B cell (primary cell): Measurements from ENCODE around the gene TMEM161B. TPM values are rescaled to one million over a fixed set of nuclear protein-coding genes. Genes with fewer than 3 reads are reported as not detected.

Source experiments
- ATAC-seq: fragments of 200-7000 bp; cut with Tn5 transposase; one replicate; pipeline ENCODE4 v1.10.0; 2021; ENCODE audit warnings: low read depth, mild to moderate bottlenecking, moderate number of reproducible peaks, moderate library complexity
- CTCF ChIA-PET: fragments of 350-600 bp; sonication (Branson Sonifier 250); formaldehyde crosslinking; loops from one replicate; lab custom pipeline; 2021; ENCODE audit warnings: antibody characterized with exemption, inconsistent platforms; lab: Charles Lee
- POLR2A ChIA-PET: fragments of 350-600 bp; sonication (Branson Sonifier 250); formaldehyde crosslinking; loops from one replicate; lab custom pipeline; 2021; ENCODE audit warnings: antibody characterized with exemption; lab: Charles Lee
- DNase-seq: peaks from one replicate; pipeline ENCODE4 v3.0.0; 2013
- H2AFZ ChIP-seq: 2 replicates; pipeline ENCODE4 v1.6.1; 2012; ENCODE audit warnings: mild to moderate bottlenecking, low read depth, low read length; ENCODE audit not compliant: insufficient read depth, poor library complexity, severe bottlenecking
- H3K27ac ChIP-seq, 2 donors: 1 replicate in 1 of 2; 2 replicates in 1 of 2; pipeline ENCODE4 v1.5.1; 2012 to 2013; ENCODE audit warnings: low read length in 2 of 2, mild to moderate bottlenecking in 2 of 2, moderate library complexity in 1 of 2
- H3K27me3 ChIP-seq, 4 experiments: fragments of 200-600 bp in 1 of 4; sonication (generic) in 1 of 4; replicated peaks in 1 of 4; 1 replicate in 2 of 4; 2 replicates in 2 of 4; pipeline versions ENCODE4 v1.6.1 to v1.7.0; 2013 to 2016; ENCODE audit warnings: low read length in 3 of 4, mild to moderate bottlenecking in 2 of 4, mixed read lengths in 1 of 4, moderate library complexity in 1 of 4; ENCODE audit not compliant: insufficient read depth in 4 of 4, control insufficient read depth in 3 of 4; ENCODE audit errors: control extremely low read depth in 1 of 4
- H3K36me3 ChIP-seq, 2 experiments: replicated peaks in 1 of 2; 1 replicate in 1 of 2; 2 replicates in 1 of 2; pipeline versions ENCODE4 v1.6.1 to v1.7.1; 2013; ENCODE audit warnings: low read length in 1 of 2; ENCODE audit not compliant: insufficient read depth in 2 of 2, control insufficient read depth in 1 of 2; ENCODE audit errors: control extremely low read depth in 1 of 2, extremely low read depth in 1 of 2
- H3K4me1 ChIP-seq, 2 donors: fragments of 200-600 bp in 1 of 2; sonication (generic) in 1 of 2; 1 replicate in 1 of 2; 2 replicates in 1 of 2; pipeline versions ENCODE4 v1.5.1 to v1.6.1; 2013 to 2017; ENCODE audit warnings: low read length in 2 of 2; ENCODE audit not compliant: control insufficient read depth in 2 of 2, insufficient read depth in 2 of 2
- H3K4me2 ChIP-seq: replicated peaks from 2 replicates; pipeline ENCODE3; 2012; ENCODE audit warnings: mild to moderate bottlenecking, low read depth, low read length; ENCODE audit not compliant: poor library complexity, severe bottlenecking
- H3K4me3 ChIP-seq, 5 experiments: fragments of 200-600 bp in 1 of 5; sonication (generic) in 1 of 5; 1 replicate in 3 of 5; 2 replicates in 2 of 5; pipeline versions ENCODE4 v1.5.1 to v1.7.0; 2011 to 2016; ENCODE audit warnings: low read length in 4 of 5, mild to moderate bottlenecking in 4 of 5, low read depth in 2 of 5, control low read depth in 1 of 5, moderate library complexity in 1 of 5; ENCODE audit not compliant: insufficient read depth in 1 of 5; ENCODE audit errors: control extremely low read depth in 1 of 5, extremely low read depth in 1 of 5
- H3K79me2 ChIP-seq: fragments of 200-600 bp; sonication (generic); one replicate; pipeline ENCODE4 v1.6.0; 2016; ENCODE audit warnings: low read length; ENCODE audit not compliant: control insufficient read depth, insufficient read depth
- H3K9ac ChIP-seq: fragments of 200-600 bp; sonication (generic); 2 replicates; pipeline ENCODE4 v1.6.1; 2017; ENCODE audit warnings: mild to moderate bottlenecking, low read length, moderate library complexity
- H3K9me3 ChIP-seq, 3 donors: one replicate each; pipeline versions ENCODE4 v1.6.1 to v1.7.1; 2013; ENCODE audit warnings: low read length in 2 of 3; ENCODE audit not compliant: control insufficient read depth in 2 of 3, insufficient read depth in 1 of 3; ENCODE audit errors: control extremely low read depth in 1 of 3
- H4K20me1 ChIP-seq: 2 replicates; pipeline ENCODE4 v1.6.0; 2012; ENCODE audit warnings: mild to moderate bottlenecking, low read length; ENCODE audit not compliant: insufficient read depth, control insufficient read depth, poor library complexity, severe bottlenecking
- H3K27ac Mint-ChIP-seq: one replicate; pipeline ENCODE4 v1.8.0; 2021; ENCODE audit warnings: mixed read lengths
- H3K27me3 Mint-ChIP-seq: one replicate; pipeline ENCODE4 v1.8.0; 2021; ENCODE audit warnings: mixed read lengths
- H3K4me1 Mint-ChIP-seq: one replicate; pipeline ENCODE4 v1.8.0; 2021; ENCODE audit warnings: mixed read lengths
- H3K4me3 Mint-ChIP-seq: one replicate; pipeline ENCODE4 v1.8.0; 2021; ENCODE audit warnings: mixed read lengths
- H3K9me3 Mint-ChIP-seq: one replicate; pipeline ENCODE4 v1.8.0; 2022; ENCODE audit warnings: mixed read lengths; ENCODE audit not compliant: insufficient read depth
- CTCF ChIP-seq: fragments of 200-600 bp; IDR thresholded peaks from one replicate; pipeline ENCODE4 v1.8.0; 2022; ENCODE audit warnings: antibody characterized with exemption, mild to moderate bottlenecking
- EZH2 ChIP-seq: IDR thresholded peaks from 2 replicates; pipeline ENCODE4 v1.6.1; 2012; ENCODE audit warnings: borderline replicate concordance, low read depth, mild to moderate bottlenecking, moderate library complexity, low read length; ENCODE audit not compliant: insufficient read depth, poor library complexity, severe bottlenecking
- WGBS: methylation state at CpG from one replicate; pipeline ENCODE4 v1.1.5; 2013; ENCODE audit warnings: missing lambda C conversion rate; ENCODE audit not compliant: insufficient coverage; 5-methylcytosine and 5-hydroxymethylcytosine counted together
- intact Hi-C: fragments of 100-400 bp; cut with micrococcal nuclease; formaldehyde crosslinking; loops from one replicate; pipeline ENCODE4 v1.10.0; 2022
- polyA plus RNA-seq: library from polyadenylated mRNA; depleted of rRNA; stranded (reverse); fragments of >200 nt; gene quantifications from 2 replicates; pipeline ENCODE4 v1.2.3, GENCODE V29; 2012
- small RNA-seq: library from RNA; depleted of rRNA; stranded (forward); fragments of <200 nt; gene quantifications from one replicate; pipeline ENCODE3, GENCODE V24; 2012; ENCODE audit warnings: low replicate concordance, low read depth; ENCODE audit not compliant: insufficient read length
- total RNA-seq, 2 donors: library from RNA; stranded (reverse); fragments of 120-200 nt in 1 of 2; gene quantifications; 1 replicate in 1 of 2; 2 replicates in 1 of 2; pipeline versions ENCODE4 v1.2.3 to v1.2.4, GENCODE V29; 2013 to 2022

The TMEM161B gene
- total and polyA plus RNA-seq, 2 donors (not counting 1 experiment from before 2014, with no cell fraction given), result 12.7 to 32.2 TPM

DNA sequence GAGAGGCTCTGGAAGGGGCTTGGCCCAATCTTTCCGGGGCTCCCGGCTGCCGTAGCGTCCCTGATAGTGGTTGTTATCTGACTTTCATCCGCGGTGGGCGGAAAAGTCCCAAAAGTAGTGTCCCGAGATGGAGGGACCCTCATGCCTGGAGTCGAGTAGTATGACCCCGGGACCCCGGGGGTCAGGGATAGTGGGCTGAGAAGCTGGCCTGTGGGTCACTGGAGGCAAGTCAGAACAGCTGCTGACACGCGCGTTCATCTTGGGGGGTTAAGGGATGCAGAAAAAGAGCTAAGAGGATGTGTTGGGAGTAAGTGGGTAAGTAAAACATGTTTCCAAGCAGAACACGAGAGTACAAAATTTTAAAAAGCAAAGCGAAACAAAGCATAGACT, 123.4 kb downstream of the TMEM161B start:
- peaks cover 0 to 45% (median 16%) of the 10 kb centered on the region in 3 donors for H3K9me3 ChIP-seq
- H3K27me3 Mint-ChIP-seq, result peaks cover 36% of the 10 kb centered on the region
- H4K20me1 ChIP-seq, result no peaks in the 10 kb centered on the region
- no peak overlapping the region for H3K4me2 ChIP-seq
- no peak overlapping the region for H2AFZ ChIP-seq
- POLR2A ChIA-PET, result no interaction called here
- H3K9me3 Mint-ChIP-seq, result no peaks in the 10 kb centered on the region
- CTCF ChIA-PET, result no interaction called here
- ATAC-seq (no peak), DNase-seq (no peak)
- H3K9ac ChIP-seq, result no peak overlapping the region
- intact Hi-C loops, result no loop called here
- peaks cover 50 to 55% of the 10 kb centered on the region in 2 donors for H3K4me1 ChIP-seq
- peaks cover 8% of the 10 kb centered on the region for H3K4me1 Mint-ChIP-seq
- H3K79me2 ChIP-seq, result no peaks in the 10 kb centered on the region
- WGBS, result 12% methylated on average over 16 of the region's 16 CpGs
- H3K27ac ChIP-seq, result no peak overlapping the region
- H3K27me3 ChIP-seq, result peaks cover 2 to 56% (median 54%) of the 10 kb centered on the region in 4 experiments
- no peak overlapping the region for H3K4me3 Mint-ChIP-seq
- no peaks in the 10 kb centered on the region for H3K36me3 ChIP-seq
- no peak for TF ChIP-seq CTCF
- no peak for TF ChIP-seq EZH2
- no peak overlapping the region for H3K27ac Mint-ChIP-seq
- no peak overlapping the region for H3K4me3 ChIP-seq

Small RNAs within 50 kb of the gene (small RNA-seq; reads per million reads assigned to genes)
- gene RNA5SP187, result not detected
